ENCODE measurements around the gene COA3. TPM values are rescaled to one million over a fixed set of nuclear protein-coding genes. Genes with fewer than 3 reads are reported as not detected.

COA3 gene
- polyA plus RNA-seq, 2 of the 4 experiments (the other 2 are of a cell fraction): 126 to 131 TPM

DNA sequence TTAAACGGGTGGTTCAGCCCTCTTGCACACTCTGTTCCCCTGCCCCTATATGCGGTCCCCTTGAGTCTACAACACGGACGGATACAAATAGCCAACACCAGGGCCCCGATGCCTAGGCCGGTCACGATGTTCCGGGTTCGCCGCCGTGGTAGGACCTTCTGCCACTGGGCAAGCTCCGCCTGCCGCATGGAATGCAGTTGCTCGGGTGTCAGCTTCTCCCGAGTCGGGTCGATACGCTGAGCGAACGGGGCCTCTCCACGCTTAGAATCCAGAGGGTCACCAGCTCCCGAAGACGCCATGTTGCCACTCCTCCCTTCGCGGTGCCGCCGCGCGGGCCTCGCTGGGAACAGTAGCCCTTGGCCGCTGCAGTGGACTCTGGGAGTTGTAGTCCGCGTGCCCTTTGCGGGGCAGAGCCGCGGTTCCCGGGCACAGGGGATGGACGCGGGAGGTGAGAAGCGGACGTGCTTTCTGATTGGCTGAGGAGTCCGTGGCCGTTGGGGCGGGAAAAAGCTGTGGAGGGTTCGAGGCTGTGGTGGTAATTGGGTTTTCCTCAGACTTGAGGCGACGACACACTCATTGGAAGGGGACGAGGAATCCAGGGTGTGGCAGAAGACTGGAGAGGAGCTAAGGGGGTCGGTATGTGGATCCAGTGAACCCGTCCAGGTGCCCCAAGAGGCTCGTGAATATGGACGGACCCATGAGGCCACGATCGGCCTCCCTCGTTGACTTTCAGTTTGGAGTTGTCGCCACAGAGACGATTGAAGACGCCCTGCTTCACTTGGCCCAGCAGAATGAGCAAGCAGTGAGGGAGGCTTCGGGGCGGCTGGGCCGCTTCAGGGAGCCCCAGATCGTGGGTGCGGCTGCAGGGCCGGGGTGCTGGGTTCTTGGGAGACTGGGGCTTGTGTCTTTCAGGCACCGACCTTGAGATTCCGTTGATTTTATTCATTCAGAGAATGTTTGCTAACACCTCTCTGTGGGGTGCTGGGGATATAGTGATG lies at the start of gene COA3, which contains the start of gene CNTD1 (continued):
- TF ChIP-seq RCOR1 (IDR thresholded peaks at IDR 0.05; ENCODE audit: low read depth, low read length) (no peak), BHLHE40 (IDR thresholded peaks at IDR 0.05; ENCODE audit: low read depth, low read length) (no peak), KDM5A (IDR thresholded peaks at IDR 0.05) (peak; percentile 90), NPAS2 (CRISPR knock-in tag; IDR thresholded peaks at IDR 0.05; ENCODE audit: borderline replicate concordance) (no peak), TP53 (CRISPR knock-in tag; IDR thresholded peaks at IDR 0.05) (0 out of 2 replicates have a peak, but pooled peaks have one; percentile 10), CHD2 (IDR thresholded peaks at IDR 0.05; ENCODE audit: low read length, partially characterized antibody) (no peak), ZSCAN20 (CRISPR knock-in tag; IDR thresholded peaks at IDR 0.05) (no peak), HOXA7 (CRISPR knock-in tag; IDR thresholded peaks at IDR 0.05) (no peak), ESRRA (IDR thresholded peaks at IDR 0.05; ENCODE audit: borderline replicate concordance, low read length) (no peak), RNF2 (IDR thresholded peaks at IDR 0.05; ENCODE audit: borderline replicate concordance, low read depth) (no peak), EHMT2 (IDR thresholded peaks at IDR 0.05; ENCODE audit: low read depth) (no peak)
- TF ChIP-seq, protein P1, sequence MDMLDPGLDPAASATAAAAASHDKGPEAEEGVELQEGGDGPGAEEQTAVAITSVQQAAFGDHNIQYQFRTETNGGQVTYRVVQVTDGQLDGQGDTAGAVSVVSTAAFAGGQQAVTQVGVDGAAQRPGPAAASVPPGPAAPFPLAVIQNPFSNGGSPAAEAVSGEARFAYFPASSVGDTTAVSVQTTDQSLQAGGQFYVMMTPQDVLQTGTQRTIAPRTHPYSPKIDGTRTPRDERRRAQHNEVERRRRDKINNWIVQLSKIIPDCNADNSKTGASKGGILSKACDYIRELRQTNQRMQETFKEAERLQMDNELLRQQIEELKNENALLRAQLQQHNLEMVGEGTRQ (IDR thresholded peaks at IDR 0.05): no peak
- TF ChIP-seq, protein P2, sequence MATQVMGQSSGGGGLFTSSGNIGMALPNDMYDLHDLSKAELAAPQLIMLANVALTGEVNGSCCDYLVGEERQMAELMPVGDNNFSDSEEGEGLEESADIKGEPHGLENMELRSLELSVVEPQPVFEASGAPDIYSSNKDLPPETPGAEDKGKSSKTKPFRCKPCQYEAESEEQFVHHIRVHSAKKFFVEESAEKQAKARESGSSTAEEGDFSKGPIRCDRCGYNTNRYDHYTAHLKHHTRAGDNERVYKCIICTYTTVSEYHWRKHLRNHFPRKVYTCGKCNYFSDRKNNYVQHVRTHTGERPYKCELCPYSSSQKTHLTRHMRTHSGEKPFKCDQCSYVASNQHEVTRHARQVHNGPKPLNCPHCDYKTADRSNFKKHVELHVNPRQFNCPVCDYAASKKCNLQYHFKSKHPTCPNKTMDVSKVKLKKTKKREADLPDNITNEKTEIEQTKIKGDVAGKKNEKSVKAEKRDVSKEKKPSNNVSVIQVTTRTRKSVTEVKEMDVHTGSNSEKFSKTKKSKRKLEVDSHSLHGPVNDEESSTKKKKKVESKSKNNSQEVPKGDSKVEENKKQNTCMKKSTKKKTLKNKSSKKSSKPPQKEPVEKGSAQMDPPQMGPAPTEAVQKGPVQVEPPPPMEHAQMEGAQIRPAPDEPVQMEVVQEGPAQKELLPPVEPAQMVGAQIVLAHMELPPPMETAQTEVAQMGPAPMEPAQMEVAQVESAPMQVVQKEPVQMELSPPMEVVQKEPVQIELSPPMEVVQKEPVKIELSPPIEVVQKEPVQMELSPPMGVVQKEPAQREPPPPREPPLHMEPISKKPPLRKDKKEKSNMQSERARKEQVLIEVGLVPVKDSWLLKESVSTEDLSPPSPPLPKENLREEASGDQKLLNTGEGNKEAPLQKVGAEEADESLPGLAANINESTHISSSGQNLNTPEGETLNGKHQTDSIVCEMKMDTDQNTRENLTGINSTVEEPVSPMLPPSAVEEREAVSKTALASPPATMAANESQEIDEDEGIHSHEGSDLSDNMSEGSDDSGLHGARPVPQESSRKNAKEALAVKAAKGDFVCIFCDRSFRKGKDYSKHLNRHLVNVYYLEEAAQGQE (IDR thresholded peaks at IDR 0.05): no peak
- TF ChIP-seq, protein P3, sequence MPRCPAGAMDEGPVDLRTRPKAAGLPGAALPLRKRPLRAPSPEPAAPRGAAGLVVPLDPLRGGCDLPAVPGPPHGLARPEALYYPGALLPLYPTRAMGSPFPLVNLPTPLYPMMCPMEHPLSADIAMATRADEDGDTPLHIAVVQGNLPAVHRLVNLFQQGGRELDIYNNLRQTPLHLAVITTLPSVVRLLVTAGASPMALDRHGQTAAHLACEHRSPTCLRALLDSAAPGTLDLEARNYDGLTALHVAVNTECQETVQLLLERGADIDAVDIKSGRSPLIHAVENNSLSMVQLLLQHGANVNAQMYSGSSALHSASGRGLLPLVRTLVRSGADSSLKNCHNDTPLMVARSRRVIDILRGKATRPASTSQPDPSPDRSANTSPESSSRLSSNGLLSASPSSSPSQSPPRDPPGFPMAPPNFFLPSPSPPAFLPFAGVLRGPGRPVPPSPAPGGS (IDR thresholded peaks at IDR 0.05): 0 out of 3 replicates have a peak, but pooled peaks have one; percentile 39
- TF ChIP-seq, protein P4, sequence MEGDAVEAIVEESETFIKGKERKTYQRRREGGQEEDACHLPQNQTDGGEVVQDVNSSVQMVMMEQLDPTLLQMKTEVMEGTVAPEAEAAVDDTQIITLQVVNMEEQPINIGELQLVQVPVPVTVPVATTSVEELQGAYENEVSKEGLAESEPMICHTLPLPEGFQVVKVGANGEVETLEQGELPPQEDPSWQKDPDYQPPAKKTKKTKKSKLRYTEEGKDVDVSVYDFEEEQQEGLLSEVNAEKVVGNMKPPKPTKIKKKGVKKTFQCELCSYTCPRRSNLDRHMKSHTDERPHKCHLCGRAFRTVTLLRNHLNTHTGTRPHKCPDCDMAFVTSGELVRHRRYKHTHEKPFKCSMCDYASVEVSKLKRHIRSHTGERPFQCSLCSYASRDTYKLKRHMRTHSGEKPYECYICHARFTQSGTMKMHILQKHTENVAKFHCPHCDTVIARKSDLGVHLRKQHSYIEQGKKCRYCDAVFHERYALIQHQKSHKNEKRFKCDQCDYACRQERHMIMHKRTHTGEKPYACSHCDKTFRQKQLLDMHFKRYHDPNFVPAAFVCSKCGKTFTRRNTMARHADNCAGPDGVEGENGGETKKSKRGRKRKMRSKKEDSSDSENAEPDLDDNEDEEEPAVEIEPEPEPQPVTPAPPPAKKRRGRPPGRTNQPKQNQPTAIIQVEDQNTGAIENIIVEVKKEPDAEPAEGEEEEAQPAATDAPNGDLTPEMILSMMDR (IDR thresholded peaks at IDR 0.05): no peak
- TF ChIP-seq, protein P5, sequence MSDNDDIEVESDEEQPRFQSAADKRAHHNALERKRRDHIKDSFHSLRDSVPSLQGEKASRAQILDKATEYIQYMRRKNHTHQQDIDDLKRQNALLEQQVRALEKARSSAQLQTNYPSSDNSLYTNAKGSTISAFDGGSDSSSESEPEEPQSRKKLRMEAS (IDR thresholded peaks at IDR 0.05): peak; percentile 100

DNA sequence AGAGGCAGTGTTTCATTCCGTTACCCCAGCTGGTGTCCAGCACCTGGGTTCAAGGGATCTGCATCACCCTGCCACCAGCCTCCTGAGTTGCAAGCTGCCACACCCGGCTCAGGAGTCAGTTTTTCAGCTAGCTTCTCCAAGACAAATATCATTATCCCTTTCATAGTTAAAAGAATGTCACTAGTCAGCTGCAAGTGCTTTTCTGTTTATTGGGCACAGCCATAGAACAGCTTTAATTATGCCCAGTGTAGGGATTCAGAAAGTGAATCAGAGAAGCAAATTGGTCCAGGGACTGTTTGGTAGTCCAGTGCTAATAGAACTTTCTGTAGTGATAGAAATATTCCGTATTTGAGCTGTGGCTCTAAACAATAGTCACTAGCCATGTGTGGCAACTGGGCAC lies 49.6 kb upstream of the COA3 start:
- H3K4me2 ChIP-seq: no peak overlapping the region
- no peak for TF ChIP-seq KDM1A (IDR thresholded peaks at IDR 0.05; ENCODE audit: low read depth)
- no peak for TF ChIP-seq RCOR1 (IDR thresholded peaks at IDR 0.05; ENCODE audit: low read depth, low read length)
- no peak for TF ChIP-seq POLR2A (IDR thresholded peaks at IDR 0.05; ENCODE audit: low read length)
- TF ChIP-seq ZC3H11A (IDR thresholded peaks at IDR 0.05): no peak
- no peak for TF ChIP-seq FOSB (CRISPR knock-in tag; IDR thresholded peaks at IDR 0.05)
- no peak for TF ChIP-seq MAZ (IDR thresholded peaks at IDR 0.05; ENCODE audit: borderline replicate concordance, low read depth, low read length)
- no peak for TF ChIP-seq CBX2 (IDR thresholded peaks at IDR 0.05; ENCODE audit: borderline replicate concordance, low read depth)
- TF ChIP-seq TFCP2L1 (CRISPR knock-in tag; IDR thresholded peaks at IDR 0.05): no peak
- no peak for TF ChIP-seq GATA3 (IDR thresholded peaks at IDR 0.05; ENCODE audit: borderline replicate concordance)
- TF ChIP-seq FOSL2 (IDR thresholded peaks at IDR 0.05): no peak
- no peak for TF ChIP-seq FOSL2 (CRISPR knock-in tag; IDR thresholded peaks at IDR 0.05)
- TF ChIP-seq NPAS2 (CRISPR knock-in tag; IDR thresholded peaks at IDR 0.05; ENCODE audit: borderline replicate concordance): no peak
- TF ChIP-seq NR3C1 (IDR thresholded peaks at IDR 0.05): no peak
- TF ChIP-seq EHF (CRISPR knock-in tag; IDR thresholded peaks at IDR 0.05): no peak
- no peak for TF ChIP-seq HOXA7 (CRISPR knock-in tag; IDR thresholded peaks at IDR 0.05)
- no peak for TF ChIP-seq FOXS1 (CRISPR knock-in tag; IDR thresholded peaks at IDR 0.05)
- POLR2A ChIA-PET: interaction anchor here (1.2 to 1.5 kb wide), 2 partner anchors 81 to 150 kb away, joined by 5 to 8 read pairs; partner anchors contain the start of gene RPL27
- CTCF ChIA-PET: interaction anchor here (0.9 to 20.4 kb wide), 6 partner anchors 9 to 189 kb away, joined by 3 to 372 read pairs (median 4); partner anchors contain the start of gene TUBG2
- 90% methylated on average over 3 of the region's 3 CpGs for WGBS (ENCODE audit: missing lambda C conversion rate)
- no peaks in the 10 kb centered on the region for H3K9me3 ChIP-seq
- ATAC-seq (no peak), DNase-seq (ENCODE audit: low read depth in 1 of 2, low spot score in 1 of 2) (no peak), FAIRE-seq (no peak)
- no peak overlapping the region for H3K27ac ChIP-seq
- no peaks in the 10 kb centered on the region for H3K4me1 ChIP-seq
- H3K4me3 ChIP-seq: no peak overlapping the region
